Kidney (tissue), 11 donors: ENCODE data around the gene POLR2J2. TPM values are rescaled to one million over a fixed set of nuclear protein-coding genes. Genes with fewer than 3 reads are reported as not detected.
"Not testable (repeated sequence)": the region's sequence is repeated elsewhere in the genome, so short reads cannot be mapped to it uniquely, and the experiment has no call there.

Experiments
- DNase-seq, 5 donors: peaks; one replicate each; pipeline ENCODE4 v3.0.0-alpha.2; 2013 to 2020
- FAIRE-seq: peaks from 2 replicates; lab custom pipeline; 2012; peaks lifted over from hg19 to GRCh38; lab: Jason Lieb, UNC
- H3K27ac ChIP-seq, 2 donors: one replicate each; pipeline ENCODE4 v1.7.0; 2013; ENCODE audit warnings: low read depth in 2 of 2, low read length in 2 of 2, inconsistent platforms in 1 of 2
- H3K27me3 ChIP-seq: one replicate; pipeline ENCODE4 v1.7.1; 2013; ENCODE audit warnings: low read length, inconsistent platforms; ENCODE audit not compliant: control insufficient read depth, insufficient read depth
- H3K36me3 ChIP-seq, 3 donors: one replicate each; pipeline versions ENCODE4 v1.7.0 to v1.7.1; 2013; ENCODE audit warnings: low read length in 3 of 3, control low read depth in 1 of 3, inconsistent platforms in 1 of 3; ENCODE audit not compliant: insufficient read depth in 3 of 3, control insufficient read depth in 2 of 3
- H3K4me1 ChIP-seq, 3 donors: one replicate each; pipeline versions ENCODE4 v1.7.0 to v1.7.1; 2013; ENCODE audit warnings: low read length in 3 of 3, inconsistent platforms in 1 of 3, low read depth in 1 of 3; ENCODE audit not compliant: control insufficient read depth in 2 of 3, insufficient read depth in 2 of 3
- H3K4me3 ChIP-seq, 3 donors: one replicate each; pipeline versions ENCODE4 v1.7.0 to v1.8.1; 2013; ENCODE audit warnings: low read length in 3 of 3, control low read depth in 1 of 3, inconsistent platforms in 1 of 3
- H3K9ac ChIP-seq, 3 donors: one replicate each; pipeline versions ENCODE4 v1.7.0 to v1.7.1; 2013; ENCODE audit warnings: low read length in 3 of 3, control low read depth in 1 of 3, inconsistent platforms in 1 of 3
- H3K9me3 ChIP-seq, 3 donors: one replicate each; pipeline versions ENCODE4 v1.7.0 to v1.7.1; 2013; ENCODE audit warnings: low read length in 3 of 3, control low read depth in 1 of 3, inconsistent platforms in 1 of 3; ENCODE audit not compliant: control insufficient read depth in 2 of 3, insufficient read depth in 1 of 3
- intact Hi-C: fragments of 100-400 bp; cut with DNase I; formaldehyde crosslinking; loops from one replicate; pipeline ENCODE4 v1.11.1; 2022
- polyA plus RNA-seq: library from polyadenylated mRNA; stranded (reverse); fragments of 350-450 nt; fragmentation: Illumina TruSeq; extraction: RNeasy Lipid Tissue Mini Kit (QIAGEN cat#74804); gene quantifications from one replicate; pipeline ENCODE4 v1.2.3, GENCODE V29; 2014; ENCODE audit warnings: low read depth, low replicate concordance; ENCODE audit not compliant: insufficient read depth
- total RNA-seq: library from RNA; stranded (reverse); fragmentation: NEBNext Ultra II Directional; extraction: Animal tissue kit (Norgen Biotek cat#: 25700); gene quantifications from one replicate; pipeline ENCODE4 v1.2.1, GENCODE V29; 2021
- donor health status: control.
- donor health status: control.
- donor health status: DM: yes; HTN: yes; CAD: no.
- donor health status: Normal renal cell carcinoma (clear cell type).

POLR2J2 gene
- total and polyA plus RNA-seq, 2 donors from 2014 or later = 0.62 to 10.5 TPM

- FAIRE-seq, H3K9me3 ChIP-seq, H3K4me1 ChIP-seq, H3K9ac ChIP-seq, H3K36me3 ChIP-seq, H3K27ac ChIP-seq, intact Hi-C loops, H3K27me3 ChIP-seq, H3K4me3 ChIP-seq: not testable (repeated sequence)
- DNase-seq = peak in 1 of 5 donors; percentile 40
Observed at GRCh38 chr7:102634299-102634698, 37.2 kb downstream of the POLR2J2 start.

GRCh38 chr7:102630622-102631021, 40.8 kb downstream of the POLR2J2 start:
- H3K27ac ChIP-seq, H3K36me3 ChIP-seq, intact Hi-C loops, H3K4me1 ChIP-seq, H3K27me3 ChIP-seq, H3K4me3 ChIP-seq, H3K9me3 ChIP-seq, H3K9ac ChIP-seq, FAIRE-seq: not testable (repeated sequence)
- peak in 1 of 5 donors; percentile 29 for DNase-seq

DNA sequence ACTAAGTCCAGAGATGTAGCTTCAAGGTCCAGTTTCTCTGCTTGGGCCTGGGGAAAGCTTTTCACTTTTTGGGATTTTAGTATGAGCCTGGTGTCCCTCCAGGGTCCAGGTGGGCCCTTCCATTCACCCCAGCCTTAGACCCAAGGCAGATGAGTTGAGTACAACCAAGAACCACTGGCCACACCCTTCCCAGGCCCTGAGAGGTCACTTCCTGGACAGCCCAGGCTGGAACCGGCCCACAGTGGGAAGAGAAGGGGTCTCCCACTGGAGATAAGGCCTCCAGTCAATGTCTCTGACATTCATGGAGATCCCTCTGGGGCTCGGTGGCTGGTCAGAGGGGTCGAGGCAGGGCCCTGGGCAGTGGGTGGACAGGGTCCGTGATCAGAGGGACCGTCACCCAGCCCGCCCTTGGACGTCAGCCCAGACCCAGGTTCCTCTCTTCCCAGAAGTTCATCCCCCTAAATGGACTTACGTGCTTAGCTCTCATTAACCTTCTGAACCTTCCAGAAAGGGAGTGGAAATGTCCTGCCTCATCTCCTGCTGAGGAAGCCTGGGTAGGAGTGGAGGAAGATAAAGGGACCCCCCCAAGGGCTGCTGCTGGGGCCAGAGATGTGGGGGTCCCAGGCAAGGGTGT, 44.1 kb downstream of the POLR2J2 start:
- H3K27me3 ChIP-seq, H3K36me3 ChIP-seq, DNase-seq, H3K4me3 ChIP-seq, H3K27ac ChIP-seq, H3K4me1 ChIP-seq, H3K9ac ChIP-seq, FAIRE-seq, intact Hi-C loops, H3K9me3 ChIP-seq: not testable (repeated sequence)

DNA sequence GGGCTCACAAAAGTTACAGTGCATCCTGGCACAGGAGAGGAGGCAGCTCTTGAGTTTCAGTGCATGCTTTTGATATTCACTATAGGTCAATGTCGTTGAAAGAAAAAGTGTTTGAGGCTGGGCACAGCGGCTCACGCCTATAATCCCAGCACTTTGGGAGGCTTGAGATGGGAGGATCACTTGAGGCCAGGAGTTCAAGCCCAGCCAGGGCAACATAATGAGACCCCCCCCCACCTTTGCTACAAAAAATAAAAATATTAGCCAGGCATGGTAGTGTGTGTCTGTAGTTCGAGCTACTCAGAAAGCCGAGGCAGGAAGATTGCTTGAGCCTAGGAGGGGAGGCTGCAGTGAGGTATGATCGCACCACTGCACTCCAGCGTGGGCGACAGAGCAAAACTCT, 53.3 kb downstream of the POLR2J2 start:
- DNase-seq = peak in 2 of 5 donors; percentile 0 to 40
- H3K4me3 ChIP-seq, H3K9me3 ChIP-seq, H3K36me3 ChIP-seq, H3K27me3 ChIP-seq, H3K27ac ChIP-seq, intact Hi-C loops, H3K9ac ChIP-seq, H3K4me1 ChIP-seq, FAIRE-seq: not testable (repeated sequence)

DNA sequence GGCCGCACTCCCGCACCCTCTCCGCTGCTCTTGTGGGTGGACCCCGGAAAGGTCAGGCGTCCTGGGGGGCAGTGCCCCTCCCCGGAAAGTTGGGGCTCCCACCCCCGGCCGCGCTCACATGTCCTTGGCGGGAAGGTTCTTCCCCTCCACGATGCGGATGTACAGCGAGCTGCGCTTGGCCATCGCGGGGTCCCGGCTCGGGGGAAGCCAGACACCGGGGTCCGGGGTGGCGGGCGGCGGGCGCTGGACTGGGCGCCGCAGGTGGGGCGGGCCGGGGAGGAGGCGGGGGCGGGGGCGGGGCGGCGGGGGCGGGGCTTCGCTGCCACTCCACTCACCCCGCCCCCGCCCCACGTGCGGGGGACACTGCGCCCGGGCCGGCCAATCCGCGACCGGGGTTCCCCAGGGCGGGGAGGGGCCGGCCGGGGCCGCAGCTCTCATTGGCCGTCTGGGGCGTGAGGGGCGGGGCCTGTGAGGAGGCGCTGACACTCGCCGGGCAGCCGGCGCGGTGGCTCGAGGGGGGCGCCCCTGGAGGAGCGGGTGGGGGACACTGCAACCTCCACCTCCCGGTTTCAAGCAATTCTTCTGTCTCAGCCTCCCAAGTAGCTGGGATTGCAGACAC, 54.8 kb downstream of the POLR2J2 start, which contains the start of gene RASA4:
Gene RASA4 (minus strand): TSS at position 250 of the 619 bp plus-strand sequence. CDS start 67 bp downstream, at position 183.
- H3K9ac ChIP-seq, H3K27ac ChIP-seq, H3K4me1 ChIP-seq, H3K36me3 ChIP-seq, intact Hi-C loops, H3K4me3 ChIP-seq, H3K27me3 ChIP-seq, FAIRE-seq, H3K9me3 ChIP-seq: not testable (repeated sequence)
- peak; percentile 34 to 91 (median 52) for DNase-seq

Other genes starting within 250 kb of the POLR2J2 start
- 45.6 TPM for gene ORAI2, start 238.1 kb downstream of the POLR2J2 start, total RNA-seq
- gene ORAI2, start 238.1 kb downstream of the POLR2J2 start, polyA plus RNA-seq = 13.8 TPM
- gene ALKBH4, start 206.8 kb downstream of the POLR2J2 start, total RNA-seq = 14.0 TPM
- 15.4 TPM for gene ALKBH4, start 206.8 kb downstream of the POLR2J2 start, polyA plus RNA-seq
- 14.1 TPM for gene LRWD1, start 206.7 kb downstream of the POLR2J2 start, total RNA-seq
- gene LRWD1, start 206.7 kb downstream of the POLR2J2 start, polyA plus RNA-seq = 14.0 TPM
- 42.0 TPM for gene POLR2J, start 192.7 kb downstream of the POLR2J2 start, total RNA-seq
- 117 TPM for gene POLR2J, start 192.7 kb downstream of the POLR2J2 start, polyA plus RNA-seq
- 22.5 TPM for gene RASA4B, start 153.9 kb downstream of the POLR2J2 start, total RNA-seq
- gene RASA4B, start 153.9 kb downstream of the POLR2J2 start, polyA plus RNA-seq = 24.0 TPM
- 21.6 TPM for gene UPK3BL2, start 128.0 kb downstream of the POLR2J2 start, total RNA-seq
- gene UPK3BL2, start 128.0 kb downstream of the POLR2J2 start, polyA plus RNA-seq = 6.8 TPM
- gene SPDYE2, start 120.4 kb downstream of the POLR2J2 start, total RNA-seq = 0.50 TPM
- not detected for gene SPDYE2, start 120.4 kb downstream of the POLR2J2 start, polyA plus RNA-seq
- gene POLR2J3, start 99.1 kb downstream of the POLR2J2 start, total RNA-seq = 48.0 TPM
- gene POLR2J3, start 99.1 kb downstream of the POLR2J2 start, polyA plus RNA-seq = 70.8 TPM
- gene RASA4, start 54.9 kb downstream of the POLR2J2 start, total RNA-seq = 63.3 TPM
- 47.0 TPM for gene RASA4, start 54.9 kb downstream of the POLR2J2 start, polyA plus RNA-seq
- gene UPK3BL1, start 28.9 kb downstream of the POLR2J2 start, total RNA-seq = 23.9 TPM
- gene UPK3BL1, start 28.9 kb downstream of the POLR2J2 start, polyA plus RNA-seq = 44.5 TPM
- not detected for gene SPDYE2B, start 21.3 kb downstream of the POLR2J2 start, total RNA-seq
- gene SPDYE2B, start 21.3 kb downstream of the POLR2J2 start, polyA plus RNA-seq = not detected
- gene FAM185A, start 77.3 kb upstream of the POLR2J2 start, total RNA-seq = 10.4 TPM
- gene FAM185A, start 77.3 kb upstream of the POLR2J2 start, polyA plus RNA-seq = 6.5 TPM
- gene LRRC17, start 241.3 kb upstream of the POLR2J2 start, total RNA-seq = 4.0 TPM
- 2.1 TPM for gene LRRC17, start 241.3 kb upstream of the POLR2J2 start, polyA plus RNA-seq